Prostate gland (tissue), 2 donors: Measurements from ENCODE around the gene GGT6.

Experiments
- POLR2A ChIP-seq: fragments of 450-650 bp; IDR thresholded peaks from one replicate; pipeline ENCODE4 v1.6.1; 2016; ENCODE audit warnings: antibody characterized with exemption, mild to moderate bottlenecking
- POLR2AphosphoS5 ChIP-seq: sonication (generic); formaldehyde crosslinking; IDR thresholded peaks from one replicate; pipeline ENCODE4 v1.6.1; 2017; ENCODE audit warnings: antibody characterized with exemption
- TF ChIP-seq, protein P1 (sequence below), 4 experiments: fragments of 200-600 bp in 2 of 4; fragments of 450-650 bp in 2 of 4; sonication (generic) in 2 of 4; IDR thresholded peaks; 1 replicate in 3 of 4; 2 replicates in 1 of 4; pipeline ENCODE4 v1.5.1; 2016 to 2019; ENCODE audit warnings: antibody characterized with exemption in 4 of 4, mild to moderate bottlenecking in 2 of 4, moderate library complexity in 2 of 4

DNA sequence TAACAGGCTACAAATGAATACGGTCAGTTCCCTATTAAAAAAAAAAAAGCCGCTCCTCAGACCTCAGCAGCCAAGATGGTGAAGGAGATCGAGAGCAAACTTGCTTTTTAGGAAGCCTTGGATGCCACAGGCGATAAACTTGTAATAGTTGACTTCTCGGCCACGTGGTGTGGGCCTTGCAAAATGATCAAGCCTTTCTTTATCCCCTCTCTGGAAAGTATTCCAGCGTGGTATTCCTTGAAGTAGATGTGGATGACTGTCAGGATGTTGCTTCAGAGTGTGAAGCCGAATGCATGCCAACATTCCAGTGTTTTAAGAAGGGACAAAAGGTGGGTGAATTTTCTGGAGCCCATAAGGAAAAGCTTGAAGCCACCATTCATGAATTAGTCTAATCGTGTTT lies 11.8 kb upstream of the GGT6 start:
- TF ChIP-seq POLR2A (no peak), POLR2AphosphoS5 (no peak)
- TF ChIP-seq, protein P1, sequence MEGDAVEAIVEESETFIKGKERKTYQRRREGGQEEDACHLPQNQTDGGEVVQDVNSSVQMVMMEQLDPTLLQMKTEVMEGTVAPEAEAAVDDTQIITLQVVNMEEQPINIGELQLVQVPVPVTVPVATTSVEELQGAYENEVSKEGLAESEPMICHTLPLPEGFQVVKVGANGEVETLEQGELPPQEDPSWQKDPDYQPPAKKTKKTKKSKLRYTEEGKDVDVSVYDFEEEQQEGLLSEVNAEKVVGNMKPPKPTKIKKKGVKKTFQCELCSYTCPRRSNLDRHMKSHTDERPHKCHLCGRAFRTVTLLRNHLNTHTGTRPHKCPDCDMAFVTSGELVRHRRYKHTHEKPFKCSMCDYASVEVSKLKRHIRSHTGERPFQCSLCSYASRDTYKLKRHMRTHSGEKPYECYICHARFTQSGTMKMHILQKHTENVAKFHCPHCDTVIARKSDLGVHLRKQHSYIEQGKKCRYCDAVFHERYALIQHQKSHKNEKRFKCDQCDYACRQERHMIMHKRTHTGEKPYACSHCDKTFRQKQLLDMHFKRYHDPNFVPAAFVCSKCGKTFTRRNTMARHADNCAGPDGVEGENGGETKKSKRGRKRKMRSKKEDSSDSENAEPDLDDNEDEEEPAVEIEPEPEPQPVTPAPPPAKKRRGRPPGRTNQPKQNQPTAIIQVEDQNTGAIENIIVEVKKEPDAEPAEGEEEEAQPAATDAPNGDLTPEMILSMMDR (IDR thresholded peaks at IDR 0.05): no peak
